ENCODE data around the gene DSEL.
A peak's percentile ranks its signal among the peaks of the same experiment; 100 is the strongest.

Gene DSEL

GRCh38 chr18:67516539-67517443 is at the start of gene DSEL:
DSEL (minus strand) TSS chr18:67516720; CDS start chr18:67514608, 2,112 bp downstream.
- Histone ChIP-seq H3K4me1 (ENCODE audit: insufficient read depth, low read length) (peaks cover 14% of the 10 kb centered on the region), H3K4me3 (ENCODE audit: low read length) (peak within 1 kb of the TSS; percentile 76)

GRCh38 chr18:67553437-67553836 is 36.9 kb upstream of the DSEL start:
- Histone ChIP-seq H3K4me1 (ENCODE audit: insufficient read depth, low read length) (peaks cover 4% of the 10 kb centered on the region), H3K9me3 (ENCODE audit: low read length) (no peaks in the 10 kb centered on the region), H3K4me3 (ENCODE audit: low read length) (no peak overlapping the region), H3K36me3 (ENCODE audit: insufficient read depth, low read length) (no peaks in the 10 kb centered on the region), H3K27me3 (ENCODE audit: insufficient read depth, low read length) (no peaks in the 10 kb centered on the region), H2AFZ (ENCODE audit: low read depth, low read length) (no peak overlapping the region)

More at GRCh38 chr18:67516539-67517443, at the start of gene DSEL:
- Histone ChIP-seq H3K36me3 (ENCODE audit: insufficient read depth, low read length) (peaks cover 15% of the 10 kb centered on the region), H3K9me3 (ENCODE audit: low read length) (peaks cover 4% of the 10 kb centered on the region), H3K27me3 (ENCODE audit: insufficient read depth, low read length) (no peaks in the 10 kb centered on the region), H2AFZ (ENCODE audit: low read depth, low read length) (peak within 1 kb of the TSS; percentile 91)

DNA sequence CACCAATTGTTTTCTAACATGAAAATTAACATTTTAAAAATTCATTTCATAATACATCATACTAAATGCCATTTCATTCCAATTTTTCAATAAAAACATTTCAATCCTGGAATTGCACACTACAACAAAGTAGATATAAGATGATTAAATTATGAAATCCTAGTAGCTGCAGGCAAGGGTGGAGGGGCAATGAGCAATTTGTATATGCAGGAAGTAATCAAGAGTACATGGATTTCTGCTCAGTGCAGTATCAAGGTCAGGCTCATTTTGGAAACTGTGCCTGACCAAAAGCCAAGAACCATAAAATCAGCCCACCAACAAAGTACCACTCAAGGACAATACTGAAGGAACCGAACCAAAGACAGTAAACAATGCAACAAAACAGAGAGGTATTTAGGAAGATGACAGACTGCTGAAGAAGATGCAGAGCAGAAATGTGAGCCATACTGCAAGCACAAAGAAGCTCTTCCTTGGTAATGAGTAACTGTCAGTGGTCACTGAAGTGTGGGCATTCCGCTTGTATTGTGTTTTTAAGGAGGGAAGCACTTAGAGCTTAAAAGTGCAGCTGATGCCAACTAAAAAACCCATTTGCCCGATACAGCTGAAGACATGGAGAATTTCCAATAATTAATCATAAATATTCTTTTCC is 34.5 kb upstream of the DSEL start:
- peaks cover 4% of the 10 kb centered on the region for H3K4me1 ChIP-seq (ENCODE audit: insufficient read depth, low read length)
- H3K9me3 ChIP-seq (ENCODE audit: low read length), result no peaks in the 10 kb centered on the region
- H3K4me3 ChIP-seq (ENCODE audit: low read length), result no peak overlapping the region
- H3K36me3 ChIP-seq (ENCODE audit: insufficient read depth, low read length), result no peaks in the 10 kb centered on the region
- no peak overlapping the region for H2AFZ ChIP-seq (ENCODE audit: low read depth, low read length)
- no peaks in the 10 kb centered on the region for H3K27me3 ChIP-seq (ENCODE audit: insufficient read depth, low read length)

- Histone ChIP-seq H3K9me3 (ENCODE audit: low read length) (no peaks in the 10 kb centered on the region), H2AFZ (ENCODE audit: low read depth, low read length) (no peak overlapping the region), H3K27me3 (ENCODE audit: insufficient read depth, low read length) (no peaks in the 10 kb centered on the region), H3K4me3 (ENCODE audit: low read length) (no peak overlapping the region), H3K4me1 (ENCODE audit: insufficient read depth, low read length) (peaks cover 4% of the 10 kb centered on the region), H3K36me3 (ENCODE audit: insufficient read depth, low read length) (no peaks in the 10 kb centered on the region)
Observed at GRCh38 chr18:67549946-67550345, 33.4 kb upstream of the DSEL start.

DNA sequence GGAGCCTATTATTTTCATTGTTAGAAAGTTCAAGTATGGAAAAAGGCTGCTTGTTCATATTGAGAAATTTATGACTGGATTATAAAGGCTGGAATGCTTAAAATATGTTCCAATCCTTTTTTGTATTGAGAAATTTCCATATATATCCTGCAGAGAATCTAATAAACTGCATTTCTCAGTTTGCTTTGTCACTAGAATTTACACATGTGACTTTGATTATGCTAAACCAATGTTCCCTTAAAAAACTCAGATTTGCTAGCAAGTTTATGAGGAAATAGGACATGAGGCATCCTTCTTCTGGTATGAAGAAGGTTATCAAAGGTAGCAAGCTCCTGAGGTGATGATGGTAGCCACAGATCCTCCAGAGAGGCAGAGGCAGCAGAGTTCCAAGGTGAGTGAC is 29.2 kb upstream of the DSEL start:
- Histone ChIP-seq H3K4me3 (ENCODE audit: low read length) (no peak overlapping the region), H3K4me1 (ENCODE audit: insufficient read depth, low read length) (no peaks in the 10 kb centered on the region), H3K36me3 (ENCODE audit: insufficient read depth, low read length) (no peaks in the 10 kb centered on the region), H3K27me3 (ENCODE audit: insufficient read depth, low read length) (no peaks in the 10 kb centered on the region), H2AFZ (ENCODE audit: low read depth, low read length) (no peak overlapping the region), H3K9me3 (ENCODE audit: low read length) (no peaks in the 10 kb centered on the region)

GRCh38 chr18:67540559-67540958 is 24.0 kb upstream of the DSEL start:
- Histone ChIP-seq H3K27me3 (ENCODE audit: insufficient read depth, low read length) (no peaks in the 10 kb centered on the region), H3K4me3 (ENCODE audit: low read length) (no peak overlapping the region), H2AFZ (ENCODE audit: low read depth, low read length) (no peak overlapping the region), H3K36me3 (ENCODE audit: insufficient read depth, low read length) (no peaks in the 10 kb centered on the region), H3K9me3 (ENCODE audit: low read length) (no peaks in the 10 kb centered on the region), H3K4me1 (ENCODE audit: insufficient read depth, low read length) (no peaks in the 10 kb centered on the region)

DNA sequence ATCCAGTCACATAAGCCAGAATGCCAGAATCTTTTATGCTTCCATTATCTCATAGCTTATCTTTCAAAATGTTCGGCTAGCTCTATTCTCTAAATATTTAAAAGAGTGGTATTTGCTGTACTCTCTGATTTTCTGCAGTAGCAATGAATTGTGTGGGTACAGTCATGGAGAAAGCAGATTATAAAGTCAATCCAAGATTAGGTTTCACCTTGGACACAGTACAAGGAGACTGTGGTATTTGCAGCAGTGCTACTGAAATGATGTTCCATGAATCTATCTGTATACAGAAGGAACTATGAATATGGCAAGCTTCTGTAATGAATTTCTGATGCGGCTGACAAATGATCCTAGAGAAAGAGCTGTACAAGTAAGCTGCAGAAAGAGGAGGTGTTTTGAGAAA is 15.4 kb upstream of the DSEL start:
- Histone ChIP-seq H2AFZ (ENCODE audit: low read depth, low read length) (no peak overlapping the region), H3K36me3 (ENCODE audit: insufficient read depth, low read length) (no peaks in the 10 kb centered on the region), H3K9me3 (ENCODE audit: low read length) (no peaks in the 10 kb centered on the region), H3K4me3 (ENCODE audit: low read length) (no peak overlapping the region), H3K4me1 (ENCODE audit: insufficient read depth, low read length) (no peaks in the 10 kb centered on the region), H3K27me3 (ENCODE audit: insufficient read depth, low read length) (no peaks in the 10 kb centered on the region)

GRCh38 chr18:67525328-67526099 is 9.0 kb upstream of the DSEL start:
- no peaks in the 10 kb centered on the region for H3K36me3 ChIP-seq (ENCODE audit: insufficient read depth, low read length)
- H2AFZ ChIP-seq (ENCODE audit: low read depth, low read length), result no peak overlapping the region
- H3K4me3 ChIP-seq (ENCODE audit: low read length), result no peak overlapping the region
- H3K4me1 ChIP-seq (ENCODE audit: insufficient read depth, low read length), result no peaks in the 10 kb centered on the region
- H3K9me3 ChIP-seq (ENCODE audit: low read length), result no peaks in the 10 kb centered on the region
- no peaks in the 10 kb centered on the region for H3K27me3 ChIP-seq (ENCODE audit: insufficient read depth, low read length)

- no peak overlapping the region for H2AFZ ChIP-seq (ENCODE audit: low read depth, low read length)
- H3K4me1 ChIP-seq (ENCODE audit: insufficient read depth, low read length), result peaks cover 2% of the 10 kb centered on the region
- no peak overlapping the region for H3K4me3 ChIP-seq (ENCODE audit: low read length)
- no peaks in the 10 kb centered on the region for H3K9me3 ChIP-seq (ENCODE audit: low read length)
- H3K27me3 ChIP-seq (ENCODE audit: insufficient read depth, low read length), result no peaks in the 10 kb centered on the region
- no peaks in the 10 kb centered on the region for H3K36me3 ChIP-seq (ENCODE audit: insufficient read depth, low read length)
Observed at GRCh38 chr18:67520351-67520921, 3.9 kb upstream of the DSEL start.

DNA sequence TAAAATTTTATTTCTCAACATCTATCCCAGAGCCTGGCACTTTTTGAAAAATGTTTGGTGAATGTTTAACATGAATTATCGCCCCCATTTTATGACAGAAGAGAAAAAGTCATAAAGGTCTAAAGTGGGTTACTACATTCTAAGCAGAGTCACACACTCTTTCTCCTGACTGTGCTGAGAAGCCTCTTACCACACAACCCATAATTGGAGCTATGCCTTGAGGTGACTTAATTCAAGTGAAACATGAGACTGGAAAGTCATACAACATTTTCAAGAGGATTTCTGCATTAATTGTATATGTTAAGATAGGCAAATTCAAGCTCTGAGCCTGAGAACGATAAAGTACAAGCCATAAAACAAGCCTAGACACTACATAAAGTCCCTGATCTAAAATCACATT is 3.1 kb upstream of the DSEL start:
- Histone ChIP-seq H3K36me3 (ENCODE audit: insufficient read depth, low read length) (peaks cover 2% of the 10 kb centered on the region), H3K9me3 (ENCODE audit: low read length) (no peaks in the 10 kb centered on the region), H2AFZ (ENCODE audit: low read depth, low read length) (no peak overlapping the region), H3K27me3 (ENCODE audit: insufficient read depth, low read length) (no peaks in the 10 kb centered on the region), H3K4me1 (ENCODE audit: insufficient read depth, low read length) (peaks cover 9% of the 10 kb centered on the region), H3K4me3 (ENCODE audit: low read length) (no peak overlapping the region)

GRCh38 chr18:67518566-67518965 is 2.0 kb upstream of the DSEL start:
- Histone ChIP-seq H3K36me3 (ENCODE audit: insufficient read depth, low read length) (peaks cover 7% of the 10 kb centered on the region), H3K4me3 (ENCODE audit: low read length) (no peak overlapping the region), H3K27me3 (ENCODE audit: insufficient read depth, low read length) (no peaks in the 10 kb centered on the region), H2AFZ (ENCODE audit: low read depth, low read length) (no peak overlapping the region), H3K9me3 (ENCODE audit: low read length) (no peaks in the 10 kb centered on the region), H3K4me1 (ENCODE audit: insufficient read depth, low read length) (peaks cover 14% of the 10 kb centered on the region)

GRCh38 chr18:67517444-67517765 is 885 bp upstream of the DSEL start:
- H3K4me3 ChIP-seq (ENCODE audit: low read length), result peak overlapping the region; percentile 76
- peaks cover 2% of the 10 kb centered on the region for H3K9me3 ChIP-seq (ENCODE audit: low read length)
- H3K27me3 ChIP-seq (ENCODE audit: insufficient read depth, low read length), result no peaks in the 10 kb centered on the region
- peaks cover 12% of the 10 kb centered on the region for H3K36me3 ChIP-seq (ENCODE audit: insufficient read depth, low read length)
- peak overlapping the region; percentile 91 for H2AFZ ChIP-seq (ENCODE audit: low read depth, low read length)
- peaks cover 14% of the 10 kb centered on the region for H3K4me1 ChIP-seq (ENCODE audit: insufficient read depth, low read length)
